Right lobe of liver (tissue), 6 donors: ENCODE results near the gene WDR27. TPM values are rescaled to one million over a fixed set of nuclear protein-coding genes. Genes with fewer than 3 reads are reported as not detected.
A peak's percentile ranks its signal among the peaks of the same experiment; 100 is the strongest.

Experiments used
- ATAC-seq, 4 donors: fragments of 200-7000 bp; cut with Tn5 transposase; one replicate each; pipeline ENCODE4 v1.9.1; 2020; ENCODE audit warnings: mild to moderate bottlenecking in 4 of 4, moderate library complexity in 4 of 4
- DNase-seq, 3 donors: peaks; one replicate each; pipeline ENCODE4 v3.0.0-alpha.2; 2020
- H3K27ac ChIP-seq, 3 donors: fragments of 200-600 bp; one replicate each; pipeline ENCODE4 v1.8.0; 2022
- H3K27me3 ChIP-seq, 2 donors: fragments of 200-600 bp; one replicate each; pipeline ENCODE4 v1.8.0; 2022
- H3K36me3 ChIP-seq, 4 donors: fragments of 200-600 bp; sonication (generic) in 1 of 4; one replicate each; pipeline versions ENCODE4 v1.5.1 to v1.8.0; 2017 to 2022; ENCODE audit warnings: control low read depth in 1 of 4
- H3K4me1 ChIP-seq, 4 donors: fragments of 200-600 bp; sonication (generic) in 1 of 4; one replicate each; pipeline versions ENCODE4 v1.5.1 to v1.8.0; 2017 to 2022; ENCODE audit warnings: control low read depth in 1 of 4
- H3K4me3 ChIP-seq, 3 donors: fragments of 200-600 bp; one replicate each; pipeline ENCODE4 v1.8.0; 2022
- H3K9me3 ChIP-seq, 4 donors: fragments of 200-600 bp; sonication (generic) in 1 of 4; one replicate each; pipeline versions ENCODE4 v1.5.1 to v1.8.0; 2017 to 2022; ENCODE audit warnings: control low read depth in 1 of 4
- CTCF ChIP-seq, 4 donors: fragments of 200-600 bp in 3 of 4; fragments of 450-650 bp in 1 of 4; IDR thresholded peaks; one replicate each; pipeline versions ENCODE4 v1.5.1 to v1.8.0; 2016 to 2022; ENCODE audit warnings: antibody characterized with exemption in 4 of 4, mild to moderate bottlenecking in 2 of 4
- POLR2A ChIP-seq: fragments of 450-650 bp; IDR thresholded peaks from one replicate; pipeline ENCODE4 v1.6.1; 2017; ENCODE audit warnings: antibody characterized with exemption, mild to moderate bottlenecking
- WGBS: methylation state at CpG from one replicate; pipeline ENCODE4 v1.1.6; 2018; ENCODE audit warnings: low coverage, low lambda C conversion rate; ENCODE audit not compliant: insufficient coverage; ENCODE audit errors: missing lambda C conversion rate; 5-methylcytosine and 5-hydroxymethylcytosine counted together
- intact Hi-C, 2 donors: fragments of 100-400 bp; cut with DNase I; formaldehyde crosslinking; loops; one replicate each; pipeline versions ENCODE4 v1.11.2 to v1.14.1; 2022
- total RNA-seq, 6 experiments: library from RNA; depleted of rRNA in 2 of 6; stranded (reverse); fragments of >200 nt in 2 of 6; fragmentation: NEBNext Ultra II Directional in 3 of 6; extraction: Animal tissue kit (Norgen Biotek cat#: 25700) in 3 of 6; gene quantifications; one replicate each; pipeline versions ENCODE4 v1.1.0 to v1.2.4, GENCODE V29; 2016 to 2023
- donor health status: DM: no; HTN: yes; CAD: no.
- donor health status: DM: no; HTN: no; CAD: no.
- donor health status: DM: no; HTN: no; CAD: no.
- donor health status: DM: no; HTN: yes; CAD: no.
- donor health status: DM: no; HTN: yes; CAD: no.

Gene WDR27
- total RNA-seq, 6 experiments from 2014 or later = 8.2 to 26.8 (median 12.7) TPM

GRCh38 chr6:169583886-169584541 lies 117.8 kb downstream of the WDR27 start:
- intact Hi-C loops = no loop called here
- Histone ChIP-seq H3K9me3 (no peaks in the 10 kb centered on the region), H3K27me3 (no peaks in the 10 kb centered on the region), H3K27ac (no peak overlapping the region), H3K36me3 (no peaks in the 10 kb centered on the region), H3K4me1 (peaks cover 0 to 9% (median under 1%) of the 10 kb centered on the region in 4 donors), H3K4me3 (no peak overlapping the region)
- TF ChIP-seq CTCF (IDR thresholded peaks at IDR 0.05) (no peak), POLR2A (no peak)
- 60% methylated on average over 6 of the region's 6 CpGs for WGBS
- ATAC-seq (peak in 1 of 4 donors; percentile 33), DNase-seq (no peak)

GRCh38 chr6:169579407-169580111 lies 122.3 kb downstream of the WDR27 start:
- H3K9me3 ChIP-seq = no peaks in the 10 kb centered on the region
- no peaks in the 10 kb centered on the region for H3K36me3 ChIP-seq
- H3K27ac ChIP-seq = no peak overlapping the region
- no peak overlapping the region for H3K4me3 ChIP-seq
- H3K27me3 ChIP-seq = no peaks in the 10 kb centered on the region
- H3K4me1 ChIP-seq = no peaks in the 10 kb centered on the region
- WGBS = 93% methylated on average over 7 of the region's 7 CpGs
- ATAC-seq = no peak
- TF ChIP-seq CTCF (IDR thresholded peaks at IDR 0.05) (no peak), POLR2A (no peak)
- DNase-seq = no peak
- intact Hi-C loops = no loop called here

- no peaks in the 10 kb centered on the region for H3K36me3 ChIP-seq
- 82% methylated on average over 14 of the region's 14 CpGs for WGBS
- H3K9me3 ChIP-seq = no peaks in the 10 kb centered on the region
- no peak for TF ChIP-seq POLR2A
- no peak for TF ChIP-seq CTCF (IDR thresholded peaks at IDR 0.05)
- no peak overlapping the region for H3K27ac ChIP-seq
- H3K4me1 ChIP-seq = no peaks in the 10 kb centered on the region
- no peaks in the 10 kb centered on the region for H3K27me3 ChIP-seq
- intact Hi-C loops = no loop called here
- peak in 1 of 4 donors; percentile 49 for ATAC-seq
- no peak for DNase-seq
- H3K4me3 ChIP-seq = no peak overlapping the region
Measured at GRCh38 chr6:169577974-169578373, 123.9 kb downstream of the WDR27 start.

- intact Hi-C loops = no loop called here
- Histone ChIP-seq H3K27me3 (no peaks in the 10 kb centered on the region), H3K9me3 (no peaks in the 10 kb centered on the region), H3K36me3 (no peaks in the 10 kb centered on the region), H3K27ac (no peak overlapping the region), H3K4me3 (peak overlapping the region in 1 of 3 donors; percentile 19), H3K4me1 (no peaks in the 10 kb centered on the region)
- TF ChIP-seq CTCF (IDR thresholded peaks at IDR 0.05) (no peak), POLR2A (no peak)
- DNase-seq (no peak), ATAC-seq (no peak)
- WGBS = 82% methylated on average over 14 of the region's 38 CpGs
Measured at GRCh38 chr6:169577236-169577635, 124.6 kb downstream of the WDR27 start.
